SK-N-SH treated with all-trans-retinoic acid at 6 μM for 48 hours (cell line): ENCODE results near the gene GDA.

Experiments
- ARNTL ChIP-seq: fragments of 450-650 bp; formaldehyde crosslinking; IDR thresholded peaks from 2 replicates; pipeline ENCODE4 v1.5.0; 2020; ENCODE audit warnings: low read depth, mild to moderate bottlenecking, moderate library complexity, borderline replicate concordance
- ISL1 ChIP-seq: fragments of 250-450 bp; sonication (Bioruptor Pico); IDR thresholded peaks from 2 replicates; pipeline ENCODE4 v2.1.2; 2022; ENCODE audit warnings: mild to moderate bottlenecking, moderate library complexity
- PATZ1 ChIP-seq: fragments of 250-450 bp; sonication (Bioruptor Pico); IDR thresholded peaks from 2 replicates; pipeline ENCODE4 v1.8.0; 2020; ENCODE audit warnings: mild to moderate bottlenecking, moderate library complexity, borderline replicate concordance
- SNAI2 ChIP-seq: fragments of 250-450 bp; sonication (Bioruptor Pico); IDR thresholded peaks from 2 replicates; pipeline ENCODE4 v1.5.0; 2020; ENCODE audit warnings: mild to moderate bottlenecking, moderate library complexity
- TOX ChIP-seq: fragments of 250-450 bp; sonication (Bioruptor Pico); IDR thresholded peaks from 2 replicates; pipeline ENCODE4 v1.8.0; 2021; ENCODE audit warnings: mild to moderate bottlenecking, moderate library complexity, borderline replicate concordance
- ZFP3 ChIP-seq: fragments of 250-450 bp; sonication (Bioruptor Pico); IDR thresholded peaks from 2 replicates; pipeline ENCODE4 v1.5.0; 2020; ENCODE audit warnings: mild to moderate bottlenecking, moderate library complexity

- TF ChIP-seq PATZ1 (no peak), SNAI2 (CRISPR knock-in tag) (no peak), ARNTL (CRISPR knock-in tag) (no peak), ZFP3 (CRISPR knock-in tag) (no peak), TOX (CRISPR knock-in tag) (no peak), ISL1 (CRISPR knock-in tag) (no peak)
Observed at GRCh38 chr9:72187121-72187695, 38.0 kb downstream of the GDA start.
